ENCODE measurements around the gene TEX14.

The TEX14 gene

DNA sequence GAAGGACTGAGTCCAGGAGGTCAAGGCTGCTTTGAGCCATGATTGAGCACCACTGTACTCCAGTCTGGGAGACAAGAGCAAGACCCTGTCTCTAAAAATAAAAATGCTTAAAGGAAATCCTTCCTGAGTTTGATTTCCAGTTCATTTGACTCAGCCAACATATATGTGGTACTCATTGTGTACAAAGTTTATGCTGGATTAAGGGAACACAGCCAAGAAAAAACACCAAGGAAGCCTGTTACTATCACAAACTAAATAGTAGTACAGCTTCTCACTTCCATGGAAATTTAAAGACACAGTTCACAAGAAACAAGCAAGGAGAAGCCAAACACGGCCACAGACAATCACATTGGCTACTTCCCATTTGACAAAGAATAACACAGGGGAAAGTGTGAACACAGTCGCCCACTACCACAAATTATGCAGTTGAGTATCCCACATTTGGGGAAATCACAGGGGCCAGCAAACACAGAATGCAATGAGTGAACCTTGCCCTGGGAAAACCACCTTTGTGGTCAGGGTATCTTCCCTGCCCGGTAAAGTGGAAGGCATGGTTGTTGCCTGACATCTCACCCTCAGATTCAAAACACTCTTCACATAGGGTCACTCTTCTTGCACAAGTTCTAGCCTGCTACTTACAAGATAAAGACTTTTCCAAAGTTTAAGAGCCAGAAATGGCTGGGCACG lies 14.5 kb downstream of the TEX14 start:
- no peak overlapping the region for H3K27ac ChIP-seq (replicated peaks; ENCODE audit: low read length)
- no CpG with 5 or more reads among the region's 4 CpGs for WGBS, 2 donors (ENCODE audit: extremely low coverage in 2 of 2, insufficient read length in 2 of 2, insufficient replicate concordance in 1 of 2)
- H3K4me3 ChIP-seq (ENCODE audit: low read length in 2 of 2) = no peak overlapping the region
- no peak overlapping the region for H3K4me2 ChIP-seq (ENCODE audit: insufficient read depth, low read length, poor library complexity, severe bottlenecking)
- peaks cover 0 to 3% (median 0%) of the 10 kb centered on the region in 3 experiments for H3K27me3 ChIP-seq (ENCODE audit: control insufficient read depth in 3 of 3, insufficient read depth in 3 of 3, low read depth in 1 of 3, low read length in 3 of 3)
- no peak overlapping the region for H3K14ac ChIP-seq (ENCODE audit: low read length)
- no peaks in the 10 kb centered on the region for H3K36me3 ChIP-seq (replicated peaks in 1 of 2; ENCODE audit: control insufficient read depth in 2 of 2, insufficient read depth in 2 of 2, low read length in 2 of 2)
- no peak overlapping the region for H2BK5ac ChIP-seq (ENCODE audit: low read length)
- H4K8ac ChIP-seq (ENCODE audit: low read depth, low read length) = no peak overlapping the region
- no peak overlapping the region for H3K18ac ChIP-seq (ENCODE audit: low read length)
- DNase-seq (ENCODE audit: low spot score) = no peak
- H2BK12ac ChIP-seq (ENCODE audit: low read length) = no peak overlapping the region
- no peak overlapping the region for H3K9ac ChIP-seq (ENCODE audit: low read depth, low read length, poor library complexity)
- H3K9me3 ChIP-seq (replicated peaks in 1 of 2; ENCODE audit: control insufficient read depth in 2 of 2, insufficient read depth in 1 of 2, low read depth in 1 of 2, low read length in 2 of 2) = no peaks in the 10 kb centered on the region
- H2AK5ac ChIP-seq (ENCODE audit: low read depth, low read length) = no peak overlapping the region
- no peak overlapping the region for H3K4ac ChIP-seq (ENCODE audit: low read length)
- no peaks in the 10 kb centered on the region for H3K79me1 ChIP-seq (ENCODE audit: low read depth, low read length)
- no peak overlapping the region for H2AFZ ChIP-seq (ENCODE audit: low read length)
- H3K23ac ChIP-seq (ENCODE audit: low read depth, low read length, poor library complexity) = no peak overlapping the region
- H2BK15ac ChIP-seq (ENCODE audit: low read length) = no peak overlapping the region
- no peak overlapping the region for H2BK120ac ChIP-seq (ENCODE audit: low read depth, low read length)
- no peak overlapping the region for H4K91ac ChIP-seq (ENCODE audit: low read depth, low read length, poor library complexity)
- H3K4me1 ChIP-seq (ENCODE audit: control insufficient read depth in 2 of 2, insufficient read depth in 1 of 2, low read depth in 1 of 2, low read length in 2 of 2) = no peaks in the 10 kb centered on the region

GRCh38 chr17:58671969-58672368 lies 19.9 kb downstream of the TEX14 start:
- no peak overlapping the region for H2BK120ac ChIP-seq (ENCODE audit: low read depth, low read length)
- H2BK15ac ChIP-seq (ENCODE audit: low read length) = no peak overlapping the region
- peaks cover 0 to 4% of the 10 kb centered on the region in 2 donors for H3K4me1 ChIP-seq (ENCODE audit: control insufficient read depth in 2 of 2, insufficient read depth in 1 of 2, low read depth in 1 of 2, low read length in 2 of 2)
- WGBS, 2 donors (ENCODE audit: extremely low coverage in 2 of 2, insufficient read length in 2 of 2, insufficient replicate concordance in 1 of 2) = no CpG with 5 or more reads among the region's 3 CpGs
- no peak overlapping the region for H4K91ac ChIP-seq (ENCODE audit: low read depth, low read length, poor library complexity)
- no peak overlapping the region for H4K8ac ChIP-seq (ENCODE audit: low read depth, low read length)
- no peak overlapping the region for H3K4ac ChIP-seq (ENCODE audit: low read length)
- no peak overlapping the region for H3K27ac ChIP-seq (replicated peaks; ENCODE audit: low read length)
- H3K36me3 ChIP-seq (replicated peaks in 1 of 2; ENCODE audit: control insufficient read depth in 2 of 2, insufficient read depth in 2 of 2, low read length in 2 of 2) = no peaks in the 10 kb centered on the region
- no peak overlapping the region for H2BK12ac ChIP-seq (ENCODE audit: low read length)
- no peak overlapping the region for H3K18ac ChIP-seq (ENCODE audit: low read length)
- no peak for DNase-seq (ENCODE audit: low spot score)
- no peak overlapping the region for H3K9ac ChIP-seq (ENCODE audit: low read depth, low read length, poor library complexity)
- no peak overlapping the region for H3K4me2 ChIP-seq (ENCODE audit: insufficient read depth, low read length, poor library complexity, severe bottlenecking)
- no peak overlapping the region for H3K23ac ChIP-seq (ENCODE audit: low read depth, low read length, poor library complexity)
- no peak overlapping the region for H2AFZ ChIP-seq (ENCODE audit: low read length)
- no peak overlapping the region for H3K14ac ChIP-seq (ENCODE audit: low read length)
- no peaks in the 10 kb centered on the region for H3K27me3 ChIP-seq (ENCODE audit: control insufficient read depth in 3 of 3, insufficient read depth in 3 of 3, low read depth in 1 of 3, low read length in 3 of 3)
- no peaks in the 10 kb centered on the region for H3K9me3 ChIP-seq (replicated peaks in 1 of 2; ENCODE audit: control insufficient read depth in 2 of 2, insufficient read depth in 1 of 2, low read depth in 1 of 2, low read length in 2 of 2)
- H2BK5ac ChIP-seq (ENCODE audit: low read length) = no peak overlapping the region
- no peak overlapping the region for H3K4me3 ChIP-seq (ENCODE audit: low read length in 2 of 2)
- no peaks in the 10 kb centered on the region for H3K79me1 ChIP-seq (ENCODE audit: low read depth, low read length)
- H2AK5ac ChIP-seq (ENCODE audit: low read depth, low read length) = no peak overlapping the region

DNA sequence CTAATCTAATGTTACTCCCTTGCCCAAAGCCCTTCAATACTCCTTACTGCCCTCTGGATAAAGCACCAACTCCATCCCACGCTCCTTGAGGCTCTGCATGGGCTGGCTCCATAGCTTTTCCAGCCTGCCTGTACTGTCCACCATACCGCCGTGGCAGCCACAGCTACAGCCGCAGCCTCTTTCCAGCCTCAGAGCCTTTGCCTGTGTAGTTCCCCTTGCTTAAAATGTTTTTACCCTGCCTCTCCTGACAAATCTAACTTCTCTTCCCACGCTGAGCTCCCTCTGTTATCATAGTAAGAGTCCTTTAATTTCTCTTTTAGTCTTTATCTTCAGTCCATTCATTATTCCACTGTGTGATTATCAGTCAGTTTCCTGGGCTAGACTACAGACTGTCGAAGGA lies 22.0 kb downstream of the TEX14 start:
- Histone ChIP-seq H3K79me1 (ENCODE audit: low read depth, low read length) (no peaks in the 10 kb centered on the region), H3K23ac (ENCODE audit: low read depth, low read length, poor library complexity) (no peak overlapping the region), H4K91ac (ENCODE audit: low read depth, low read length, poor library complexity) (no peak overlapping the region), H3K9me3 (replicated peaks in 1 of 2; ENCODE audit: control insufficient read depth in 2 of 2, insufficient read depth in 1 of 2, low read depth in 1 of 2, low read length in 2 of 2) (no peaks in the 10 kb centered on the region), H3K9ac (ENCODE audit: low read depth, low read length, poor library complexity) (no peak overlapping the region), H3K4ac (ENCODE audit: low read length) (no peak overlapping the region), H2BK5ac (ENCODE audit: low read length) (no peak overlapping the region), H3K27me3 (ENCODE audit: control insufficient read depth in 3 of 3, insufficient read depth in 3 of 3, low read depth in 1 of 3, low read length in 3 of 3) (no peaks in the 10 kb centered on the region), H3K4me3 (ENCODE audit: low read length in 2 of 2) (no peak overlapping the region), H2AK5ac (ENCODE audit: low read depth, low read length) (no peak overlapping the region), H3K4me2 (ENCODE audit: insufficient read depth, low read length, poor library complexity, severe bottlenecking) (no peak overlapping the region), H3K18ac (ENCODE audit: low read length) (no peak overlapping the region), H3K27ac (replicated peaks; ENCODE audit: low read length) (no peak overlapping the region), H3K4me1 (ENCODE audit: control insufficient read depth in 2 of 2, insufficient read depth in 1 of 2, low read depth in 1 of 2, low read length in 2 of 2) (peaks cover 0 to 4% of the 10 kb centered on the region in 2 donors), H2BK12ac (ENCODE audit: low read length) (no peak overlapping the region), H4K8ac (ENCODE audit: low read depth, low read length) (no peak overlapping the region), H3K14ac (ENCODE audit: low read length) (no peak overlapping the region), H2AFZ (ENCODE audit: low read length) (peak overlapping the region; percentile 35), H3K36me3 (replicated peaks in 1 of 2; ENCODE audit: control insufficient read depth in 2 of 2, insufficient read depth in 2 of 2, low read length in 2 of 2) (no peaks in the 10 kb centered on the region), H2BK15ac (ENCODE audit: low read length) (no peak overlapping the region), H2BK120ac (ENCODE audit: low read depth, low read length) (no peak overlapping the region)
- WGBS, 2 donors (ENCODE audit: extremely low coverage in 2 of 2, insufficient read length in 2 of 2, insufficient replicate concordance in 1 of 2) = no CpG with 5 or more reads among the region's 6 CpGs
- DNase-seq (ENCODE audit: low spot score) = no peak

DNA sequence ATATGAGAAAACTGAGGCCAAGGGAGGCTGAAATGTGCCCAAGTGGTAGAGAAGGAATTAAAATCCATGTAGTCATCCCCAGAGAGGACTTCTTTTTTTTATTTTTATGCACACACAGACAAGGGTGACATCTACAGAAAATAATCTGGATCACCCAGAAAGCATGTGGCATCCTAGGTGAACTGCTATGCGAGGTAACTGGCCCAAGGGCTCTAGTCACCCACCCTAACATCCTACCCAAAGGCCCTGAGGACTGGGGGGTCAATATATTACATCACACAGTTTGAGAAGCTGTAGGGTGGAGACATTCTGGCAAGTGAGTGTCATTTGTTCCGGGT lies 23.3 kb downstream of the TEX14 start:
- Histone ChIP-seq H2BK5ac (ENCODE audit: low read length) (no peak overlapping the region), H3K14ac (ENCODE audit: low read length) (no peak overlapping the region), H3K4me3 (ENCODE audit: low read length in 2 of 2) (no peak overlapping the region), H3K9me3 (replicated peaks in 1 of 2; ENCODE audit: control insufficient read depth in 2 of 2, insufficient read depth in 1 of 2, low read depth in 1 of 2, low read length in 2 of 2) (no peaks in the 10 kb centered on the region), H3K23ac (ENCODE audit: low read depth, low read length, poor library complexity) (no peak overlapping the region), H3K27ac (replicated peaks; ENCODE audit: low read length) (no peak overlapping the region), H4K91ac (ENCODE audit: low read depth, low read length, poor library complexity) (no peak overlapping the region), H3K4me1 (ENCODE audit: control insufficient read depth in 2 of 2, insufficient read depth in 1 of 2, low read depth in 1 of 2, low read length in 2 of 2) (peaks cover 0 to 4% of the 10 kb centered on the region in 2 donors), H2BK15ac (ENCODE audit: low read length) (no peak overlapping the region), H2BK120ac (ENCODE audit: low read depth, low read length) (no peak overlapping the region), H3K27me3 (ENCODE audit: control insufficient read depth in 3 of 3, insufficient read depth in 3 of 3, low read depth in 1 of 3, low read length in 3 of 3) (no peaks in the 10 kb centered on the region), H2AK5ac (ENCODE audit: low read depth, low read length) (no peak overlapping the region), H2AFZ (ENCODE audit: low read length) (no peak overlapping the region), H3K18ac (ENCODE audit: low read length) (no peak overlapping the region), H3K79me1 (ENCODE audit: low read depth, low read length) (no peaks in the 10 kb centered on the region), H3K4ac (ENCODE audit: low read length) (no peak overlapping the region), H2BK12ac (ENCODE audit: low read length) (no peak overlapping the region), H4K8ac (ENCODE audit: low read depth, low read length) (no peak overlapping the region), H3K9ac (ENCODE audit: low read depth, low read length, poor library complexity) (no peak overlapping the region), H3K4me2 (ENCODE audit: insufficient read depth, low read length, poor library complexity, severe bottlenecking) (no peak overlapping the region), H3K36me3 (replicated peaks in 1 of 2; ENCODE audit: control insufficient read depth in 2 of 2, insufficient read depth in 2 of 2, low read length in 2 of 2) (no peaks in the 10 kb centered on the region)
- DNase-seq (ENCODE audit: low spot score) = no peak
- no CpG with 5 or more reads among the region's 2 CpGs for WGBS, 2 donors (ENCODE audit: extremely low coverage in 2 of 2, insufficient read length in 2 of 2, insufficient replicate concordance in 1 of 2)

Measured in neuronal stem cell (in vitro differentiated cells).